Activated CD8-positive, alpha-beta T cell treated with anti-CD3 and anti-CD28 coated beads for 36 hours (primary cell): ENCODE measurements around the gene LTB. TPM values are rescaled to one million over a fixed set of nuclear protein-coding genes. Genes with fewer than 3 reads are reported as not detected.

Experiments
- ATAC-seq: fragments of 200-7000 bp; cut with Tn5 transposase; one replicate; pipeline ENCODE4 v1.10.0; 2021; ENCODE audit warnings: mild to moderate bottlenecking, moderate library complexity
- CTCF ChIA-PET: fragments of 350-600 bp; sonication (Branson Sonifier 250); formaldehyde crosslinking; loops from one replicate; lab custom pipeline; 2021; ENCODE audit warnings: antibody characterized with exemption; lab: Charles Lee
- POLR2A ChIA-PET: fragments of 350-600 bp; sonication (Branson Sonifier 250); formaldehyde crosslinking; loops from one replicate; lab custom pipeline; 2021; ENCODE audit warnings: antibody characterized with exemption; lab: Charles Lee
- DNase-seq: peaks from one replicate; pipeline ENCODE4 v3.0.0-alpha.2; 2020
- H3K27ac Mint-ChIP-seq: one replicate; pipeline ENCODE4 v1.8.0; 2021; ENCODE audit warnings: mild to moderate bottlenecking, mixed read lengths
- H3K27me3 Mint-ChIP-seq: one replicate; pipeline ENCODE4 v1.8.0; 2021; ENCODE audit warnings: mixed read lengths
- H3K36me3 Mint-ChIP-seq: one replicate; pipeline ENCODE4 v1.8.0; 2021; ENCODE audit warnings: low read depth, mixed read lengths
- H3K4me1 Mint-ChIP-seq: one replicate; pipeline ENCODE4 v1.8.0; 2021; ENCODE audit warnings: low read depth, mixed read lengths
- H3K4me3 Mint-ChIP-seq: one replicate; pipeline ENCODE4 v1.8.0; 2021; ENCODE audit warnings: mild to moderate bottlenecking, moderate library complexity, mixed read lengths
- H3K9me3 Mint-ChIP-seq: one replicate; pipeline ENCODE4 v1.8.0; 2021; ENCODE audit warnings: mixed read lengths
- intact Hi-C: fragments of 100-400 bp; cut with micrococcal nuclease; formaldehyde crosslinking; loops from one replicate; pipeline ENCODE4 v1.10.0; 2022
- total RNA-seq, 2 experiments: library from RNA; stranded (reverse); gene quantifications; one replicate each; pipeline ENCODE4 v1.2.3, GENCODE V29; 2021
- TF ChIP-seq, protein P1 (sequence below): fragments of 200-600 bp; IDR thresholded peaks from one replicate; pipeline ENCODE4 v1.8.0; 2022; ENCODE audit warnings: antibody characterized with exemption, mild to moderate bottlenecking

Gene LTB
- total RNA-seq, 2 experiments from 2014 or later, result 368 to 375 TPM

DNA sequence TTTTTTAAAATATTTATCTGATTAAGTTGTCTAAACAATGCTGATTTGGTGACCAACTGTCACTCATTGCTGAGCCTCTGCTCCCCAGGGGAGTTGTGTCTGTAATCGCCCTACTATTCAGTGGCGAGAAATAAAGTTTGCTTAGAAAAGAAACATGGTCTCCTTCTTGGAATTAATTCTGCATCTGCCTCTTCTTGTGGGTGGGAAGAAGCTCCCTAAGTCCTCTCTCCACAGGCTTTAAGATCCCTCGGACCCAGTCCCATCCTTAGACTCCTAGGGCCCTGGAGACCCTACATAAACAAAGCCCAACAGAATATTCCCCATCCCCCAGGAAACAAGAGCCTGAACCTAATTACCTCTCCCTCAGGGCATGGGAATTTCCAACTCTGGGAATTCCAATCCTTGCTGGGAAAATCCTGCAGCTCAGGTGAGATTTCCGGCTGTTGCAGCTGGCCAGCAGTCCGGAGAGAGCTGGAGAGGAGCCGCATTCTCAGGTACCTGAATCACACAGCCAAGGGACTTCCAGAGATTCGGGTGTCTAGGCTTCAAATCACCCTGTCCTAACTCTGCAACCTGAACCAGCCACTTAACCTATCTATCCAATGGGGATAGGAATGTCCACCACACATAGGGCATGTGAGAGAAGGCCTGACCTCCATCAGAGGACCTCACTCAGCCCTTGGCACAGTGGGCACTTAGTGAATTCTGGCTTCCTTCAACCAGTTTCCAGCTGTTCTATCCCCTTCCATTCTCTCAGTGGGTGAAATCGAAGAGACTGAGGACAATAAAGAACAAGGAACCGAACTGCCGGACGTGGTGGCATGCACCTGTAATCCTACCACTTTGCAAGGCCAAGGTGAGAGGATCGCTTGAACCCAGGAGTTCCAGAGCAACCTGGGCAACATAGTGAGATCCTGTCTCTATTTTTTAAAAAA lies 3.8 kb downstream of the LTB start:
- Mint-ChIP-seq H3K4me3 (peak overlapping the region; percentile 96), H3K36me3 (peaks cover 79% of the 10 kb centered on the region), H3K9me3 (no peaks in the 10 kb centered on the region), H3K4me1 (peaks cover 47% of the 10 kb centered on the region), H3K27me3 (no peaks in the 10 kb centered on the region), H3K27ac (peak overlapping the region; percentile 93)
- intact Hi-C loops, result no loop called here
- ChIA-PET POLR2A (interaction anchor here (0.9 to 35.7 kb wide), 11 partner anchors 5 to 86 kb away, joined by 3 to 1181 read pairs (median 4); partner anchors contain the start of genes ATP6V1G2, DDX39B, GPANK1 and LST1), CTCF (interaction anchor here (1.5 to 56.2 kb wide), 3 partner anchors 14 to 83 kb away, joined by 3 to 2542 read pairs (median 2542); partner anchors contain the start of genes ATP6V1G2, DDX39B, LST1 and LTA)
- ATAC-seq, result no peak
- TF ChIP-seq, protein P1, sequence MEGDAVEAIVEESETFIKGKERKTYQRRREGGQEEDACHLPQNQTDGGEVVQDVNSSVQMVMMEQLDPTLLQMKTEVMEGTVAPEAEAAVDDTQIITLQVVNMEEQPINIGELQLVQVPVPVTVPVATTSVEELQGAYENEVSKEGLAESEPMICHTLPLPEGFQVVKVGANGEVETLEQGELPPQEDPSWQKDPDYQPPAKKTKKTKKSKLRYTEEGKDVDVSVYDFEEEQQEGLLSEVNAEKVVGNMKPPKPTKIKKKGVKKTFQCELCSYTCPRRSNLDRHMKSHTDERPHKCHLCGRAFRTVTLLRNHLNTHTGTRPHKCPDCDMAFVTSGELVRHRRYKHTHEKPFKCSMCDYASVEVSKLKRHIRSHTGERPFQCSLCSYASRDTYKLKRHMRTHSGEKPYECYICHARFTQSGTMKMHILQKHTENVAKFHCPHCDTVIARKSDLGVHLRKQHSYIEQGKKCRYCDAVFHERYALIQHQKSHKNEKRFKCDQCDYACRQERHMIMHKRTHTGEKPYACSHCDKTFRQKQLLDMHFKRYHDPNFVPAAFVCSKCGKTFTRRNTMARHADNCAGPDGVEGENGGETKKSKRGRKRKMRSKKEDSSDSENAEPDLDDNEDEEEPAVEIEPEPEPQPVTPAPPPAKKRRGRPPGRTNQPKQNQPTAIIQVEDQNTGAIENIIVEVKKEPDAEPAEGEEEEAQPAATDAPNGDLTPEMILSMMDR, result no peak
- no peak for DNase-seq

DNA sequence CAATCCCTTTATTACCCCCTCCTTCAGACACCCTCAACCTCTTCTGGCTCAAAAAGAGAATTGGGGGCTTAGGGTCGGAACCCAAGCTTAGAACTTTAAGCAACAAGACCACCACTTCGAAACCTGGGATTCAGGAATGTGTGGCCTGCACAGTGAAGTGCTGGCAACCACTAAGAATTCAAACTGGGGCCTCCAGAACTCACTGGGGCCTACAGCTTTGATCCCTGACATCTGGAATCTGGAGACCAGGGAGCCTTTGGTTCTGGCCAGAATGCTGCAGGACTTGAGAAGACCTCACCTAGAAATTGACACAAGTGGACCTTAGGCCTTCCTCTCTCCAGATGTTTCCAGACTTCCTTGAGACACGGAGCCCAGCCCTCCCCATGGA lies 4.7 kb downstream of the LTB start:
- ATAC-seq (no peak), DNase-seq (no peak)
- Mint-ChIP-seq H3K9me3 (no peaks in the 10 kb centered on the region), H3K4me3 (peak overlapping the region; percentile 96), H3K27me3 (no peaks in the 10 kb centered on the region), H3K36me3 (peaks cover 85% of the 10 kb centered on the region), H3K4me1 (peaks cover 43% of the 10 kb centered on the region), H3K27ac (peak overlapping the region; percentile 97)
- intact Hi-C loops, result no loop called here
- POLR2A ChIA-PET, result interaction anchor here (1.0 to 35.7 kb wide), 11 partner anchors 6 to 87 kb away, joined by 3 to 1181 read pairs (median 5); partner anchors contain the start of genes ATP6V1G2, C6orf47, DDX39B and GPANK1
- TF ChIP-seq, protein P1, result no peak
- CTCF ChIA-PET, result interaction anchor here (1.0 to 56.2 kb wide), 5 partner anchors 14 to 85 kb away, joined by 3 to 2542 read pairs (median 5); partner anchors contain the start of genes ATP6V1G2, DDX39B, LST1 and LTA

DNA sequence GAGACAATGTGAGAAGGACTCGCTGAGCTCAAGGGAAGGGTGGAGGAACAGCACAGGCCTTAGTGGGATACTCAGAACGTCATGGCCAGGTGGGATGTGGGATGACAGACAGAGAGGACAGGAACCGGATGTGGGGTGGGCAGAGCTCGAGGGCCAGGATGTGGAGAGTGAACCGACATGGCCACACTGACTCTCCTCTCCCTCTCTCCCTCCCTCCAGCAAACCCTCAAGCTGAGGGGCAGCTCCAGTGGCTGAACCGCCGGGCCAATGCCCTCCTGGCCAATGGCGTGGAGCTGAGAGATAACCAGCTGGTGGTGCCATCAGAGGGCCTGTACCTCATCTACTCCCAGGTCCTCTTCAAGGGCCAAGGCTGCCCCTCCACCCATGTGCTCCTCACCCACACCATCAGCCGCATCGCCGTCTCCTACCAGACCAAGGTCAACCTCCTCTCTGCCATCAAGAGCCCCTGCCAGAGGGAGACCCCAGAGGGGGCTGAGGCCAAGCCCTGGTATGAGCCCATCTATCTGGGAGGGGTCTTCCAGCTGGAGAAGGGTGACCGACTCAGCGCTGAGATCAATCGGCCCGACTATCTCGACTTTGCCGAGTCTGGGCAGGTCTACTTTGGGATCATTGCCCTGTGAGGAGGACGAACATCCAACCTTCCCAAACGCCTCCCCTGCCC lies 5.2 kb downstream of the LTB start:
- TF ChIP-seq, protein P1, result no peak
- DNase-seq (peak; percentile 71), ATAC-seq (no peak)
- H3K27ac Mint-ChIP-seq, result peak overlapping the region; percentile 97
- H3K4me3 Mint-ChIP-seq, result peak overlapping the region; percentile 96
- H3K4me1 Mint-ChIP-seq, result peaks cover 40% of the 10 kb centered on the region
- intact Hi-C loops, result no loop called here
- ChIA-PET CTCF (interaction anchor here (1.0 to 56.2 kb wide), 5 partner anchors 15 to 84 kb away, joined by 3 to 2542 read pairs (median 5); partner anchors contain the start of genes ATP6V1G2, DDX39B, LST1 and LTA), POLR2A (interaction anchor here (1.2 to 35.7 kb wide), 9 partner anchors 7 to 84 kb away, joined by 3 to 1181 read pairs (median 45); partner anchors contain the start of genes ATP6V1G2, C6orf47, DDX39B and LST1)
- H3K9me3 Mint-ChIP-seq, result no peaks in the 10 kb centered on the region
- H3K36me3 Mint-ChIP-seq, result peaks cover 83% of the 10 kb centered on the region
- no peaks in the 10 kb centered on the region for H3K27me3 Mint-ChIP-seq

DNA sequence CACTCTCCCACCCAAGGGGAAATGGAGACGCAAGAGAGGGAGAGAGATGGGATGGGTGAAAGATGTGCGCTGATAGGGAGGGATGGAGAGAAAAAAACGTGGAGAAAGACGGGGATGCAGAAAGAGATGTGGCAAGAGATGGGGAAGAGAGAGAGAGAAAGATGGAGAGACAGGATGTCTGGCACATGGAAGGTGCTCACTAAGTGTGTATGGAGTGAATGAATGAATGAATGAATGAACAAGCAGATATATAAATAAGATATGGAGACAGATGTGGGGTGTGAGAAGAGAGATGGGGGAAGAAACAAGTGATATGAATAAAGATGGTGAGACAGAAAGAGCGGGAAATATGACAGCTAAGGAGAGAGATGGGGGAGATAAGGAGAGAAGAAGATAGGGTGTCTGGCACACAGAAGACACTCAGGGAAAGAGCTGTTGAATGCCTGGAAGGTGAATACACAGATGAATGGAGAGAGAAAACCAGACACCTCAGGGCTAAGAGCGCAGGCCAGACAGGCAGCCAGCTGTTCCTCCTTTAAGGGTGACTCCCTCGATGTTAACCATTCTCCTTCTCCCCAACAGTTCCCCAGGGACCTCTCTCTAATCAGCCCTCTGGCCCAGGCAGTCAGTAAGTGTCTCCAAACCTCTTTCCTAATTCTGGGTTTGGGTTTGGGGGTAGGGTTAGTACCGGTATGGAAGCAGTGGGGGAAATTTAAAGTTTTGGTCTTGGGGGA lies 6.1 kb downstream of the LTB start:
- DNase-seq, result no peak
- Mint-ChIP-seq H3K36me3 (peaks cover 75% of the 10 kb centered on the region), H3K4me3 (peak overlapping the region; percentile 96), H3K27me3 (no peaks in the 10 kb centered on the region), H3K4me1 (peaks cover 49% of the 10 kb centered on the region), H3K27ac (peak overlapping the region; percentile 97), H3K9me3 (no peaks in the 10 kb centered on the region)
- CTCF ChIA-PET, result interaction anchor here (1.8 to 56.2 kb wide), 4 partner anchors 15 to 83 kb away, joined by 5 to 2542 read pairs (median 1274); partner anchors contain the start of genes ATP6V1G2, DDX39B, LST1 and LTA
- intact Hi-C loops, result loop anchor here (2.0 kb wide), 1 partner anchor 17 kb away; no protein-coding TSS in a partner anchor
- POLR2A ChIA-PET, result interaction anchor here (0.7 to 35.7 kb wide), 13 partner anchors 6 to 127 kb away, joined by 3 to 1181 read pairs (median 6); partner anchors contain the start of genes ABHD16A, ATP6V1G2, BAG6 and C6orf47
- ATAC-seq, result no peak
- TF ChIP-seq, protein P1, result no peak
